ENCODE data around the gene SLC43A1.
"Not testable (repeated sequence)": the region's sequence is repeated elsewhere in the genome, so short reads cannot be mapped to it uniquely, and the experiment has no call there.

The SLC43A1 gene

DNA sequence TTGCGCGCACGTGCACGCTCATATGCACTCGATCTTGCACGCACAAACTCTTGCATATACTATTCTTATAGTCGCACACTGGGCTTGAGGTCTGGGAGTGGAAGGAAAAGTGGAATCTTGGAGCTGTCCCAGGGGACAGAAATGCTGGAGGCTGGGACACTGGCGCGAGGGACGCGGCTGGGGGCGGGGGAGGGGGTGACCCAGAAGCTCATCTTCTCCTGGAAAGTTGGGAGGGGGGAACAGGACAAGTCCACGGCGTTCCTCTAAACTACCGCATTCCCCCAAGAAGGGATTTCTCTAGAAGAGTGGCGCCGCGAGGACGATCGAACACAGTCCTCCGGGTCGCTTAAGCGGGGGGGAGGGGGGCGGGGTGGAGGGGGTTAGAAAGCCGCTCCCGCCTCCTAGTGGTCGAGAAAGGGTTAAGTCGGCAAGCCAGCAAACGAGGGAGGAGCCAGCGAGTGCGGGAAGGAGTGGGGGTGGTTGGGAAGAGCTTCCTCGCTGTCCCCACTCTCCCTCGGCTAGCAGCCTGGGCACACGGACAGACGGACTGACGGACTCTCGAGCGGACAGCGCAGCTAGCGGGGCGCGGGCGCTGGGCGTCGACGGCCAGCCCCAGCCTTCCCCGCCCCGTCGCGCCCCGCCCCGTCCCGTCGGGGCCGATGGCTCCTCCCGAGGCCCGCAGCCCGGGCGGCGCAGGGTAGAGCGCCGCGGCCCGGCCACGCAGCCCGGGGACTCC, 55.3 kb downstream of the SLC43A1 start, which contains the start of gene RTN4RL2:
TSS of gene RTN4RL2 (plus strand) at position 507 of the 736 bp plus-strand sequence. CDS start 338 bp downstream, outside the sequence.
- peak; percentile 42 for DNase-seq

DNA sequence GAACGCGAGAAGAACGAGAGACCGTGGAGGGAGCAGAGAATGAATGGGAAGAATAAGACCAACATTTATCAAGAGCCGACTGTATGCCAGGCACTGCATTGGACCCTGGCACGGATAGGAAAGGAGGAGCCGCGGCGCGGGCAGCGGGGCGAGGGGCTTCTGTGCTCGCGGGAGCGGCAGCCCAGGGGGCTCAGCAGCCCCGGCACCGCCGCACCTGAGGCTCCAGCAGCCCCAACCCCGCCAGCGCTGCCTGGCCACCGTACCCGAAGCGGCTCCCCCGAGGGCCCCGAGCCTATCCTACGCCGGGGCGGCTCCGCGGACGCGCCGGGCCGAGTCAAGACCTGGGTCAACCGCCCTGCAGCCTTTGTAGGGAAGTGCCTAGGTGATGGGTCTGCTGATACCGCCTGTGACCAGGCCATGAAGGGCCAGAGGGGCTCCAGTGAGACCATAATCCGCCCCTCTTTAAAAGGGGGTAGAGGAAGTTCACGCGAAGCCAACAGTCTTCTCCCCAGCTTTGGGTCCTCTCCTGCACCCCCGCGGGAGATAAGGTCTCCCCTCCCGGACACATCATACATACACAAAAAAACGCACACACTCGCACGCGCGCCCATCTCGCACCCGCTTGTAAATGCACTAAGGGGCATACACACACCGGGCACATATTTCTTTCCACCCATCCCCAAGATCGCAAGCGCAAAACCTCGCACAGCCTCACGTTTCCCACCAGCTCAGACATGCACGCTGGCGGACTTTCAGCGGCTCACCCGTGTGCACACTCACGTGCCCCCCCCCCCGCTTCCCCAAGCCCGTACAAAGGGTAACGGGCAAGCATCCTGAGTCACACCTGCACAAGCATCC, 56.1 kb downstream of the SLC43A1 start:
- no peak for DNase-seq

GRCh38 chr11:57458410-57459163, 56.9 kb downstream of the SLC43A1 start:
- no peak for DNase-seq

DNA sequence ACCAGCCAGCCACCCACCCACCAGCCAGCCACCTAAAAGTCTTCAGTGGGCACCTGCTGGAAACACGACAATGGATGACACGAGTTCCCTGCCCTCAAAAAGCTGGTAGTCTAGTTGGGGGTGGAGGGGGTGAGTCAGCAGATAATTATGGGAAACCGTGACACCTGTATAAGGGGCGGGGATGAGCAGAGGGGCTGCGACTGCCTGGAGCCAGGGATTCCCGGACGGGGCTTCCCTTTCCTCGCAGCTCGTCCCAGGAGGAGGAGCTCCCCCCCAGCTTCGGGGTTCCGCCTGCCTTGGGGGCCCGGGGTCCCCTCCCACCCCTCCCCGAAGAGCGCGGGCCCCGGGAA, 57.5 kb downstream of the SLC43A1 start:
- DNase-seq = no peak

DNA sequence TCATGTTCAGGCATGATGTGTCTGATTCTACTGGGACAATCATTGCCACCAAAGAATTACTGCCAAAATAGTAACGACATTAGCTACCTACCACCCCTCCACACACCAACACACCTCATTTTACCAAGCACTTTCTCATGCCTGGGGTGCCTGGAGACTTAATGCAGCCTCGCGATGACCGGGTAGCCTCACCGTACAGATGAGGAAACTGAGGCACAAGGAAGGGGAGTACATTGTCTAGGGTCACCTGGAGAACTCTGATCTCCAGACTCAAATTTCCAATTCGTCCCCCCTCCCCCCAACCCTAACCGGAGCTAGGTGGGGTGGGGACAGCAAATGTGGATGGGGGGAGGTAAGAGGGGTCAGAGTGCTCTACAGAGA, 57.9 kb downstream of the SLC43A1 start:
- DNase-seq = no peak

DNA sequence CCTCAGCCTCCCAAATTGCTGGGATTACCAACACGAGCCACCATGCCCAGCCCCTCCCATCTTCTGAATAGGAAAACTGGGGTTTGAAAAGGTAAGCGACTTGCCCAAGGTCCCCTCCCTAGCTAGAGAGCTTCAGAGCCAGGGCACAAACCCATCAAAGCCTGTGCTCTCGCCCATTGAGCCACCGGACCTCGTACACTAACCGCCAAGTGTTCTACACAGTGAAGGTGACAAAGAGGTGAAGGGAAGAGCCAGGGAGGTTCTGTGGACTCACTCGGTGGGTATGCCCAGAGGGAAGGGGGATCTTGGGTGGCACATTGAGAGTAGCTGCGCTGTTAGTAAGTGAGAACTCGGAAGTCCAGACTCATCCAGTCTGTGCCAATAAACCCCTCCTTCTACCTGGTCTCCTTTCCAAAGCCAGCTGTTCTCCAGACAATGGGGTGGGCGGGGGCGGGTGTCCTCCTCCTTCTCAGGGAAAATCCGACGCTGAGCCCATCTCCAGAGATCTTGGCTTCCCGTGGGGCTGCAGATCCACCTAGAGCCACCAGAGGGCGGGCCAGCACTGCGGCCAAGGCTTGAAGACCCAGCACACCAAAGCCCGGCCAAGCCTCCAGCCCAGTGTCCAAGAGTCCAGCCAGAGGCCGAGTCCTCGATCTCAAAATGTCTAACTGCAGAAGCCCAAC, 58.4 kb downstream of the SLC43A1 start:
- DNase-seq = peak; percentile 58

DNA sequence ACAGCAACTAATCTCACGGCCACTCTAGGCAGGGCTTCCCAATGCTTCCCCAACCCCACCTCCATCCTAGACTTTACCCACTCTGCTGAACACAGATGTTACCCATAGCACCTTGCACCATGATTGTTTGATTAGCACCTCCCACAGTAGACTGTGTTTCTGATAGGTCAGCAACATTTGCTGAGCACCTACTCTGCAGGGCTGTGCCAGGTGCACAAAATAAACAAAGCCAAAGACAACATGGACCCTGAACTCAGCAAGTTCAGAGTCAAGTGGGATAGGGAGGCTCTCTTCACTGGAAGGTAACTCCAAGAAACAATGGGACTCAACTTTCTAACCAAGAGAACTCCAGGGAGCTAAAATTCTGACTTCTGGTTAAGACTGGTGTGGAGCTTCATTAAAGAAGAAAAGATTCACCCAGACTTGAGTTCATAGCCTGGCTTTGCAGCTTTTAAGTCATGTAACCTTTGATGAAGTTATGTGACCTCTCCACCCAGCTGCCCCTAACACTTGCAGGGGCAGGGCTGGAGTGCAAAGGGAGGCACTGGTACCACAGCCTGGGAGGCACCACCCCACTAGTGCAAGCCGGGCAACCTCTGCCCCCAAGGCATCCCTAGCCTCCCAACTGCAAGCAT, 61.8 kb downstream of the SLC43A1 start:
- no peak for DNase-seq

- DNase-seq = no peak
Measured at GRCh38 chr11:57446055-57446454, 69.4 kb downstream of the SLC43A1 start.

- DNase-seq = not testable (repeated sequence)
Measured at GRCh38 chr11:57445122-57445394, 70.4 kb downstream of the SLC43A1 start.

DNA sequence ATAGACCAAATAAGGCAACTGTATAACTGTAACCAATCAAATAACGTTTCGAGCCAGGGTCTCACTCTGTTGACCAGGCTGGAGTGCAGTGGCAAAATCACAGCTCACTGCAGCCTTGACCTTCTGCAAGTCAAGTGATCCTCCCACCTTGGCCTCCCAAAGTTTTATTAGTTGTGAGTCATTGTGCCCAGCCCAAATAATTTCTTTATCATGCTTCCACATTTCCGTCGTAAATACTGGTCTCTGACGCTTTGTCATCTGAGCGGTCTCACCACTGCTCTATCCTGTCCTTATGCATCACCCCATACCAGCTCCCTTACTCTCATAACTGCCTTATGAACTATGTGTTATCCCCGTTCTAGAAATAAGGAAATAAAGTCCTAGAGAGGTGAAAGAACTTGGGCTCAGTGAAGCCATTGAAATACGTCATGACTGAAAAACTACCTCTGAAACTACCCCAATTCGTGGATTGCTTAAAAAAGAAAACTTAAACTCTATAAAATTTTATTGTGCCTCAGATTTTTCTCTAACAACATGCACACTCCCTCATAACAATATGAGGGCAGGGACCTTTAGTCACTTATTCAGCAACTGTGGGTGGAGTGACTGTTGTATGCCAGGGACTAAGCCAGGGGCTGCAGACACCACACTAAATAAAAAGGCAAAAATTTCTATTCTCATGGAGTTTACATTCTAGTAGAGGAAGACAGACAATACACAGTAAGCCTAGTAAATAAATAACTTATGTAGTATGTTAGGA, 71.0 kb downstream of the SLC43A1 start:
- peak; percentile 22 for DNase-seq

DNA sequence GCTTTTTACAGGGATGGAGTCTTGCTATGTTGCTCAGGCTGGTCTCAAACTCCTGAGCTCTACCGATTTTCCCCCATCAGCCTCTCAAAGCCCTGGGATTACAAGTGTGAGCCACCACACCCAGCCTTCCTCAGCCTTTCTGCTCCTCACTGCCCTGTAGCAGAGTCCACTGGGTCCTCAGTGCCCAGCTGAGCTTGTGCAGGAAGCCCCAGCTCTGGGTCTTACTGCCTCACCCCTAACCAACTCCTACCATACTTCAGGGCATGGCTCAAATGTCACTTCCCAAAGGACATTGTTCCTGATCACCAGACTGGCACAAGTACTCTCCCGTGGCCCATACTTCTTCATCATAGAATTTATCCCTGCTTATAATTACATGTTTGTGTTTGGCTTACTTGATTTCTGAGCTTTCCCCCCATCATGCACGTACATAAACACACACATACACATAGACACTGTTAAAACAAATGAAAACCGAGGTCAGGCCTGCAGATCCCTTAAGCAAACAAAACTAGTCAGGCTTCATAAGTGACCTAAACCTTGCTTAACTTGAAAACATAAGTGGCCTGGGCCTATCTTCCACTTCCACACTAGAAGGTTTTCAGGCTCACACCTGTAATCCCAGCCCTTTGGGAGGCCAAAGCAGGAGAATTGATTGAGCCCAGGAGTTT, 74.6 kb downstream of the SLC43A1 start:
- no peak for DNase-seq

- no peak for DNase-seq
Measured at GRCh38 chr11:57439786-57440185, 75.7 kb downstream of the SLC43A1 start.

GRCh38 chr11:57438345-57439285, 76.9 kb downstream of the SLC43A1 start:
- DNase-seq = no peak

GRCh38 chr11:57436031-57436430, 79.5 kb downstream of the SLC43A1 start:
- no peak for DNase-seq

- no peak for DNase-seq
Measured at GRCh38 chr11:57434640-57435546, 80.6 kb downstream of the SLC43A1 start.
